Peyer's patch (tissue), 4 donors: Measurements from ENCODE around the gene MAD2L1. TPM values are rescaled to one million over a fixed set of nuclear protein-coding genes. Genes with fewer than 3 reads are reported as not detected.

Experiments
- DNase-seq, 3 donors: peaks; one replicate each; pipeline ENCODE4 v3.0.0-alpha.2; 2017 to 2019
- H3K27ac ChIP-seq, 4 donors: fragments of 200-600 bp; sonication (generic); one replicate each; pipeline ENCODE4 v1.5.1; 2016 to 2019
- H3K27me3 ChIP-seq, 2 donors: fragments of 200-600 bp; sonication (generic); one replicate each; pipeline ENCODE4 v1.5.1; 2019
- H3K36me3 ChIP-seq, 3 donors: fragments of 200-600 bp; sonication (generic); one replicate each; pipeline ENCODE4 v1.5.1; 2016 to 2019
- H3K4me1 ChIP-seq, 4 donors: fragments of 200-600 bp; sonication (generic); one replicate each; pipeline ENCODE4 v1.5.1; 2016 to 2019
- H3K4me3 ChIP-seq, 4 donors: fragments of 200-600 bp; sonication (generic); 1 replicate in 3 of 4; 2 replicates in 1 of 4; pipeline ENCODE4 v1.5.1; 2016 to 2019; ENCODE audit warnings: mild to moderate bottlenecking in 1 of 4
- H3K9me3 ChIP-seq, 4 donors: fragments of 200-600 bp; sonication (generic); one replicate each; pipeline ENCODE4 v1.5.1; 2016 to 2019; ENCODE audit warnings: mild to moderate bottlenecking in 1 of 4
- POLR2A ChIP-seq, 2 donors: fragments of 450-650 bp; IDR thresholded peaks; one replicate each; pipeline ENCODE4 v1.5.1; 2017; ENCODE audit warnings: antibody characterized with exemption in 2 of 2, mild to moderate bottlenecking in 2 of 2, moderate library complexity in 2 of 2
- total RNA-seq, 4 donors: library from RNA; depleted of rRNA; stranded (reverse); fragments of >200 nt; gene quantifications; one replicate each; pipeline ENCODE4 v1.1.0, GENCODE V29; 2016
- TF ChIP-seq, protein P1 (sequence below), 6 experiments: fragments of 450-650 bp in 4 of 6; fragments of 200-600 bp in 2 of 6; sonication (generic) in 1 of 6; IDR thresholded peaks; one replicate each; pipeline ENCODE4 v1.5.1; 2017 to 2019; ENCODE audit warnings: antibody characterized with exemption in 6 of 6, mild to moderate bottlenecking in 3 of 6, moderate library complexity in 1 of 6

MAD2L1 gene
- total RNA-seq, 4 donors from 2014 or later, result 0.83 to 6.7 (median 1.1) TPM

DNA sequence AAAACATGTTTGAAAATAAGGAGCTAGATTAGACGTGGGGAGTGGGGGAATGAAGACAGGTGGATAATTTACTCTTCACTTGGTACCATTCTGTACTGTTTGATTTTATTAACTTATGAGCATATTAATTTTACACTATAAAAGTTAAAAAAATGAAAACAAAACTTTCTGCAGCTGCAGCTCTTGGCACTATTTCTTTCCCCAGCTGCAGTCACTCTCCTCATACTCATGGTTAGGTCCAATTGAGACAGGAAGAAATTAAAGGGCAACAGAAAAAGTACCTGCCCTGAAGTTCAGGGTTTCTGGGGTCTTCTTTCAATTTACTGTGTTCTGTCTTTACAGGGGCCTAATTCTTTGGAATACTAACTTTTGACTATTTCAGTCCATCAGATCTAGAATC is 15.4 kb downstream of the MAD2L1 start:
- Histone ChIP-seq H3K27me3 (no peaks in the 10 kb centered on the region), H3K9me3 (no peaks in the 10 kb centered on the region), H3K4me1 (peaks cover 0 to 6% (median 0%) of the 10 kb centered on the region in 4 donors), H3K4me3 (no peak overlapping the region), H3K27ac (no peak overlapping the region), H3K36me3 (no peaks in the 10 kb centered on the region)
- no peak for DNase-seq
- no peak for TF ChIP-seq POLR2A (IDR thresholded peaks at IDR 0.05)
- TF ChIP-seq, protein P1, sequence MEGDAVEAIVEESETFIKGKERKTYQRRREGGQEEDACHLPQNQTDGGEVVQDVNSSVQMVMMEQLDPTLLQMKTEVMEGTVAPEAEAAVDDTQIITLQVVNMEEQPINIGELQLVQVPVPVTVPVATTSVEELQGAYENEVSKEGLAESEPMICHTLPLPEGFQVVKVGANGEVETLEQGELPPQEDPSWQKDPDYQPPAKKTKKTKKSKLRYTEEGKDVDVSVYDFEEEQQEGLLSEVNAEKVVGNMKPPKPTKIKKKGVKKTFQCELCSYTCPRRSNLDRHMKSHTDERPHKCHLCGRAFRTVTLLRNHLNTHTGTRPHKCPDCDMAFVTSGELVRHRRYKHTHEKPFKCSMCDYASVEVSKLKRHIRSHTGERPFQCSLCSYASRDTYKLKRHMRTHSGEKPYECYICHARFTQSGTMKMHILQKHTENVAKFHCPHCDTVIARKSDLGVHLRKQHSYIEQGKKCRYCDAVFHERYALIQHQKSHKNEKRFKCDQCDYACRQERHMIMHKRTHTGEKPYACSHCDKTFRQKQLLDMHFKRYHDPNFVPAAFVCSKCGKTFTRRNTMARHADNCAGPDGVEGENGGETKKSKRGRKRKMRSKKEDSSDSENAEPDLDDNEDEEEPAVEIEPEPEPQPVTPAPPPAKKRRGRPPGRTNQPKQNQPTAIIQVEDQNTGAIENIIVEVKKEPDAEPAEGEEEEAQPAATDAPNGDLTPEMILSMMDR (IDR thresholded peaks at IDR 0.05), result no peak

GRCh38 chr4:120049732-120050494 is 16.7 kb downstream of the MAD2L1 start:
- no peak for TF ChIP-seq POLR2A (IDR thresholded peaks at IDR 0.05)
- TF ChIP-seq, protein P1 (IDR thresholded peaks at IDR 0.05), result peak; percentile 43 to 90 (median 84)
- Histone ChIP-seq H3K27ac (peak overlapping the region; percentile 3 to 48 (median 21)), H3K27me3 (no peaks in the 10 kb centered on the region)

DNA sequence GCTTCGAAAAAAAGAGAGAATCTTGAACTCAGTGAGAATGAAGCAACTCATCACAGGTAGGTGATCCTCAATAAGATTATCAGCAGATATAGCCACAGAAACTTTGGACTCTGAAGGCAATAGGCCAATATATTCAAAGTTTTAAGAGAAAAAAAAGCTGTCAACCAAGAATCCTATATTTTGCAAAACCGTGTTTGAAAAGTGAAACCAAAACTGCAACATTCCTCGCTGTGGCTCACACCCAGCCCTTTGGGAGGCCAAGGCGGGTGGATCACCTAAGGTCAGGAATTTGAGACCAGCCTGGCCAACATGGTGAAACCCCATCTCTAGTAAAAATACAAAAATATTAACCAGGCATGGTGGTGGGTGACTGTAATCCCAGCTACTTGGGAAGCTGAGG is 22.8 kb downstream of the MAD2L1 start:
- no peak for DNase-seq
- Histone ChIP-seq H3K36me3 (no peaks in the 10 kb centered on the region), H3K4me1 (no peaks in the 10 kb centered on the region), H3K9me3 (no peaks in the 10 kb centered on the region), H3K4me3 (no peak overlapping the region), H3K27ac (no peak overlapping the region), H3K27me3 (no peaks in the 10 kb centered on the region)
- TF ChIP-seq, protein P1 (IDR thresholded peaks at IDR 0.05), result no peak
- TF ChIP-seq POLR2A (IDR thresholded peaks at IDR 0.05), result no peak

More at GRCh38 chr4:120049732-120050494, 16.7 kb downstream of the MAD2L1 start:
- Histone ChIP-seq H3K36me3 (no peaks in the 10 kb centered on the region), H3K4me1 (no peaks in the 10 kb centered on the region), H3K9me3 (no peaks in the 10 kb centered on the region), H3K4me3 (peak overlapping the region in 2 of 4 donors; percentile 16 to 20)
- peak; percentile 58 to 91 (median 75) for DNase-seq

GRCh38 chr4:120037411-120037810 is 29.2 kb downstream of the MAD2L1 start:
- DNase-seq, result no peak
- H3K4me1 ChIP-seq, result no peaks in the 10 kb centered on the region
- H3K4me3 ChIP-seq, result no peak overlapping the region
- TF ChIP-seq, protein P1 (IDR thresholded peaks at IDR 0.05), result no peak
- TF ChIP-seq POLR2A (IDR thresholded peaks at IDR 0.05), result no peak
- H3K36me3 ChIP-seq, result no peaks in the 10 kb centered on the region
- no peaks in the 10 kb centered on the region for H3K27me3 ChIP-seq
- H3K27ac ChIP-seq, result no peak overlapping the region
- H3K9me3 ChIP-seq, result no peaks in the 10 kb centered on the region

- Histone ChIP-seq H3K27me3 (no peaks in the 10 kb centered on the region), H3K4me1 (no peaks in the 10 kb centered on the region), H3K36me3 (no peaks in the 10 kb centered on the region), H3K9me3 (no peaks in the 10 kb centered on the region), H3K27ac (no peak overlapping the region), H3K4me3 (no peak overlapping the region)
- no peak for TF ChIP-seq POLR2A (IDR thresholded peaks at IDR 0.05)
- TF ChIP-seq, protein P1 (IDR thresholded peaks at IDR 0.05), result no peak
- no peak for DNase-seq
Measured at GRCh38 chr4:120034913-120035312, 31.7 kb downstream of the MAD2L1 start.
